Amniotic epithelial cell (primary cell): ENCODE results near the gene IZUMO1.

Experiments used
- DNase-seq: peaks from one replicate; pipeline ENCODE4 v3.0.0-alpha.2; 2010; ENCODE audit warnings: low read depth

Gene IZUMO1

GRCh38 chr19:48757089-48757675, 10.5 kb upstream of the IZUMO1 start:
- no peak for DNase-seq

- DNase-seq, result no peak
Measured at GRCh38 chr19:48756686-48757085, 10.0 kb upstream of the IZUMO1 start.

- no peak for DNase-seq
Measured at GRCh38 chr19:48756212-48756611, 9.5 kb upstream of the IZUMO1 start.

- DNase-seq, result no peak
Measured at GRCh38 chr19:48755787-48756186, 9.1 kb upstream of the IZUMO1 start.

- DNase-seq, result no peak
Measured at GRCh38 chr19:48755084-48755641, 8.5 kb upstream of the IZUMO1 start, which contains the start of gene FGF21. FGF21 (plus strand) TSS chr19:48755524; CDS start chr19:48756237, 713 bp downstream.

- DNase-seq, result no peak
Measured at GRCh38 chr19:48752496-48753365, 6.0 kb upstream of the IZUMO1 start, which contains the start of gene FUT1. FUT1 (minus strand) TSS chr19:48752641; CDS start chr19:48751281, 1,360 bp downstream.

- DNase-seq, result no peak
Measured at GRCh38 chr19:48751845-48752495, 5.3 kb upstream of the IZUMO1 start.

- DNase-seq, result no peak
Measured at GRCh38 chr19:48750771-48751504, 4.2 kb upstream of the IZUMO1 start.

GRCh38 chr19:48750351-48750750, 3.6 kb upstream of the IZUMO1 start:
- DNase-seq, result no peak

GRCh38 chr19:48749571-48750198, 3.0 kb upstream of the IZUMO1 start:
- DNase-seq, result no peak

- DNase-seq, result no peak
Measured at GRCh38 chr19:48746110-48746509, 599 bp downstream of the IZUMO1 start.

- peak; percentile 66 for DNase-seq
Measured at GRCh38 chr19:48745208-48745995, 1.3 kb downstream of the IZUMO1 start.

GRCh38 chr19:48742096-48742495, 4.6 kb downstream of the IZUMO1 start:
- no peak for DNase-seq

- DNase-seq, result peak; percentile 31
Measured at GRCh38 chr19:48741129-48741999, 5.3 kb downstream of the IZUMO1 start.

- no peak for DNase-seq
Measured at GRCh38 chr19:48740164-48740972, 6.3 kb downstream of the IZUMO1 start, which contains the start of gene RASIP1. RASIP1 (minus strand) TSS chr19:48740610; CDS start chr19:48740282, 328 bp downstream.

GRCh38 chr19:48739404-48740163, 7.1 kb downstream of the IZUMO1 start:
- no peak for DNase-seq

GRCh38 chr19:48738557-48739403, 7.9 kb downstream of the IZUMO1 start:
- DNase-seq, result peak; percentile 71
